DMS114 treated with DMSO at 0.1 percent for 48 hours (cell line): ENCODE measurements around the gene CCDC192.
"Not testable (repeated sequence)": the region's sequence is repeated elsewhere in the genome, so short reads cannot be mapped to it uniquely, and the experiment has no call there.

Source experiments
- DNase-seq: peaks from one replicate; lab custom pipeline; 2025; ENCODE audit not compliant: unreplicated experiment; lab: John Stamatoyannopoulos, UW

The CCDC192 gene

DNA sequence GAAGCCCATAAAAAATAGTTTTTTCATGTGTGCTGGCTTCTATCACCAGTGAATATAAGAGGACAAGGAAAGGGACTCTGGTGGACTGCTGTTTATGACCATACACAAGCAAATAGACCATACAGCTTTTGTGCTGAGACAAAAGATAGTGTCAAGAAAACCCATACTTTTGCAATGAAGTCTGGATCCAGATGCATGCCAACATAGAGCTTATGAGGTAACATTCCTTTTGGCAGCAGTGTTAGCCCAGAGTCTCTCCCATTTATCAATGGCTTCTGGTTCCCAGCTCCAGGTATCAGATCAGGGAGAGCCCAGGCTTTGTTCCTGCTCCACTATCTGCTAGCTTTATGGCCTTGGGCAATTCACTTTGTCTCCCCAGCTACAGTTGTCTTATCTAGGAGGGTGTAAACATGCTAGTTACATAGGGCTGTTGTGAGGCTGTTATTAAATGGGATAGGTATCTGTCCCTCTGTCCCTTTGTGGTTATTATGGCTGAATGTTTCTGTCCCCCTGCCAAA, 55.6 kb downstream of the CCDC192 start:
- DNase-seq, result no peak

DNA sequence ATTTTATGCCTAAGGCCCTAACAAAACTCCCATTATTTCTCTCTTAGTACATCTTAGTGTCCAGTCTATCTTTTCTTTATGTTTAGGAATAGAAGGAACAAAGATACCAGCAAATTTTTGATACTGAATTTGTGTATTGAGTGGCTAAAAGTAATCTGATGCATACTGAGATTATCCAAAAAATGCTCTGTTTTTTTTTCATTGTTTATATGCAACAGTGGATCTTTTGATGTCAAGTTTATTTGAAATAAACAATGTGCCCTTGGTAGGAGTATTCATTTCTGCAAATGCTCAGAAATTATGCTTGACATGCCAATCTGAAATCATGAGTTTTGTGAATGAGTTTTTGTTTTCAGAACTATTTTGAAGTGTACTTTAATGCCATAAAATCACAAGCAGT, 58.7 kb downstream of the CCDC192 start:
- no peak for DNase-seq

DNA sequence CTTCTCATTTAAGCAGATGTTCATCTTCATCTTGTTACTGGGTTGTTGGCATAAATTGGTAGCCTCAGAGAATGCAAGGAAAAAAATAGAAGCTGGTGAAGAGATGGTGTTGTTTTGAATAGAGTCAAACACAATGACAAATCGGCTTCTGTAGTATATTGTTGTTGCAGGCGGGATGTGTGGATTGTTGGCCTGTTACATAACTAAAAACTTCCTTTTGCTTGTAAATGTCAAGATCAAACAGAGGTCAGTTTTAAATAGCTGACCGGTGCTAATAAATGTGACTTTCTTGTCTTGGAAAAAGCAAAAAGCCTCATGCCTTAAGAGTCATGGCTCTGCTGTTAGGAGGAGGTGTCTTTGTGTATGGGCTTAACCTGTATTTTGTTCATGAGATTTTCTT, 59.2 kb downstream of the CCDC192 start:
- no peak for DNase-seq

DNA sequence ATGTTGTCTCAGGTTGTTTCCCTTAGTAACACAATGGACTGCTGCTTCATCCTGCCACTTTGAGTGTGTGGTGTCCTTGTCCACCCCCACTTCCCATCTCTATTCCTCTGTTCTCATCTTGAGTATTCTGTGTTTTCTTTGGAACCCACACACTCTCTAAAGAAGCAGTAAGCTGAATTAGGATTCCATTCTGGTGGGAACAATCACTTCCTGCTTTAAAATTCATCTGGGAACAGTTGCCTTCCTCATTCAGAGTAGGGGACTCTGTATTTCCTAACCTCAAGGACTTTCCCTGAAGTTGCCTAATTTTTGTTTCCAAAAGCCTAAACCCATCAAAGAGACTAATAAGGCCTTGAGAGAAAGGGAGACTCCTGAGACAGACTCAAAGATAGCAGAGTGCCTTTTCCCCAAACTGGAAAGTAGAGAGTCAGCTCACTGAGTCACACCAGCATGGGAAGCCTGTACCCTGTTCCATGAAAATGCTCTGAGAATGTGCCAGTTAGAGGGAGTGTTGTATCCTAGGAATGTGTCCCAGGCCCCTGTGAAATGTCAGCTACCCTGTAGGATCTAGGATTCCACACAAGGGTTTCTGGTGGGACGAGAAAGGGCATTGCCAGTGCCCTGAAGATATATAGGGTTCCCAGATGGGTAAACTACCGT, 63.6 kb downstream of the CCDC192 start:
- DNase-seq, result no peak

DNA sequence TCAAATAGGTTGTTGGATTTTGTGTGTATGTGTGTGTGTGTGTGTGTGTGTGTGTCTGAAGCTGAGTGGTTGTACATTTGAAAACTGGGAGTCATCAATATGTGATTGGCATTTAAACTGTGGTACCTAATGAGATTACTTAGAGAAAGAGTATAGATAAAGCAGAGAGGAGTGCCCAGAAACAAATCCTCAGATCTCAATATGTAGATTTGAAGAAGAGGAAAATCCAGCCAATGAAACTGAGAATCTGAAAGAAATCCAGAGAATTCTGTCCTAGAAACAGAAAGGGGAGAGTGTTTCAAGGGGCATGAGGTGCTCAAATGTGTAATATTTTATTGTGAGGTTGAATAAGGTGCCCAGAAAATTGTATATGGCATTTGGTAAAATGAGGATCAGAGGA, 66.2 kb downstream of the CCDC192 start:
- no peak for DNase-seq

DNA sequence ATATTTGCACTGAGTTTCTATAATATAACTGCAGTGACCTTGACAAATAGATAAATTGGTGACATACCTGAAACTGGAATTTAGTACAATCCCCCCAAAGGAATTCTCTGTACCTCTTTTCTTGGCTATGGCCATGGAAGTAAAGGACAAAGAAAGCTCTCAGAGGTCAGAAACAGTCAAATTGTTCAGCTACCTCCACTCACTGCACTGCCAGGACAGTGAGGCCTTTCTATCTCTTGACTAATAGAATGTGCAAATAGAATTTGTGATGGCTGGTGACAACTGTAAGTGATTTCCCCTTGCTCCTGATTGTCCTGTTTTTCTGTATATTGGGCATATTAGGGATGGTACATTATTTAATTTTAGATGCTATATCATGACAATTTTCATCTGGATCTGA, 67.1 kb downstream of the CCDC192 start:
- no peak for DNase-seq

DNA sequence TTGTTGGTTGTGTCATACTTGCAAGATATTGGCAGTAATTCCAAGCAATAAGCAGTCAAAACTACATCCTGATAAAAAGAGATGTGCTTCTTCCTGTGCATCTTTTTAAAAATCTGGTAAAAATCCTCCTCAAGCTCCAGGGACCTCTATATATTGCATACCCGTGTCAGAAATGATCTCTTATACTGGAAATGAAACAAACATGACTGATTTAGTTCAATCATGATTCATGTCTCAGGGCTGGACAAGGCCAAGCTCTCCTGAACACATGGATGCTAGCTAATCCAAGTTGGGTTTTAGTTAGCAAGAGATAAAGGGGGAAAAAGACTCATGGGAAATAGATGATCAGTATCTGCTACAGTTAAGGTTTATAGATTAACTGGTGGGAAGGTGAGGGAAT, 69.3 kb downstream of the CCDC192 start:
- no peak for DNase-seq

DNA sequence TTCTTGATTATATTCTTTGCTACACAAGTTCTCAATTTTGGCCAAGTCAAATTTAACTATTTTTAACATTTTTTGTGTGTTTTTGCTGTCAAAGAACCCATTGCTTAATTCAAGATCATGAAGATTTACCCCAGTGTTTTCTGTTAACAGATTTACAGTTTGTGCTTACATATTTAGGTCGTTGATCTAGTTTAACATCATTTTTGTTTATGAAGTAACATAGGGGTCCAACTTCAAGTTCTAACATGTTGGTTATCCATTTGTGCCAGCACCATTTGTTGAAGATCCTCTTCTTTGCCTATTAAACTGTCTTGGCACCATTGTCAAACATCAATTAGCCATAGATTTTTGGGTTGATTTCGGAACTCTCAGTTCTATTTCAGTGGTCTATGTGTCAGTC, 71.0 kb downstream of the CCDC192 start:
- DNase-seq, result no peak

DNA sequence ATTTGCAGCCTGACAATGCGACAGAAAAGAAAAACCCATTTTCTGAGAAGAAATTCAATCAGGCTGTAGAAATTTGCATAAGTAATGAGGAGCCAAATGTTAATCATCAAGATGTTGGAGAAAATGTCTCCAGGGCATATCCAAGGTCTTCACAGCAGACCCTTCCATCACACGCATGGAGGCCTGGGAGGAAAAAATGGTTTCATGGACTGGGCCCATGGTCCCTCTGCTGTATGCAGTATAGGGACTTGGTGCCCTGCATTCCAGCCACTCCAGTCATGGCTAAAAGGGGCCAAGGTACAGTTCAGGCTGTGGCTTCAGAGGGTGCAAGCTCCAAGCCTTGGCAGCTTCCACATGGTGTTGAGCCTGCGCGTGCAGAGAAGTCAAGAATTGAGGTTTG, 73.3 kb downstream of the CCDC192 start:
- DNase-seq, result no peak

DNA sequence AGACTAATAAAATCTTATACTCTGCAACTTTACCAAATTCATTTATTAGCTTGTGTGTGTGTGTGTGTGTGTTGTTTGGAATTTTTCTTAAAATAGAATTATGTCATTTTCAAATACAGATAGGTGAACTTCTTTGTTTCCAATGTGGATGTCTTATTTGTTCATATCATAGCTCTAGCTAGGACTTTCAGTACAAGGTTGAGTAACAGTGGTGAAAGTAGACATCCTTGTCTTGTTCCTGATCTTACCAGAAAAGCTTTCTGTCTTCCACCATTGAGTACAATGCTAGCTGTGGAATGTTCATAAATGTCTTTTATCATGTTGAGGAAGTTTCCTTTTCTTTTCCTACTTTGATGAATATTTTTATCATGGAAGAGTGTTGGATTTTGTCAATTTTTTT, 74.8 kb downstream of the CCDC192 start:
- no peak for DNase-seq

DNA sequence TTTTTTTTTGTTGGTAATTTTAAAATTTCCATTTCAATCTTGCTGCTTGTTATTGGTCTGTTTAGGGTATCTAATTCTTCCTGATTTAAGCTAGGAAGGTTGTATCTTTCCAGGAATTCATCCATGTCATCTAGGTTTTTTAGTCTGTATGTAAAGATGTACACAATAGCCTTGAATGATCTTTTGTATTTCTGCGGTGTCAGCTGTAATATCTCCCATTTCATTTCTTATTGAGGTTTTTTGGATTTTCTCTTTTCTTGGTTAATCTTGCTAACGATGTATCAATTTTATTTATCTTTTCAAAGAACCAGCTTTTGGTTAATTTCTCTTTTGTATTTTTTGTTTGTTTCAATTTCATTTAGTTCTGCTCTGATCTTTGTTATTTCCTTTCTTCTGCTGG, 79.3 kb downstream of the CCDC192 start:
- not testable (repeated sequence) for DNase-seq

DNA sequence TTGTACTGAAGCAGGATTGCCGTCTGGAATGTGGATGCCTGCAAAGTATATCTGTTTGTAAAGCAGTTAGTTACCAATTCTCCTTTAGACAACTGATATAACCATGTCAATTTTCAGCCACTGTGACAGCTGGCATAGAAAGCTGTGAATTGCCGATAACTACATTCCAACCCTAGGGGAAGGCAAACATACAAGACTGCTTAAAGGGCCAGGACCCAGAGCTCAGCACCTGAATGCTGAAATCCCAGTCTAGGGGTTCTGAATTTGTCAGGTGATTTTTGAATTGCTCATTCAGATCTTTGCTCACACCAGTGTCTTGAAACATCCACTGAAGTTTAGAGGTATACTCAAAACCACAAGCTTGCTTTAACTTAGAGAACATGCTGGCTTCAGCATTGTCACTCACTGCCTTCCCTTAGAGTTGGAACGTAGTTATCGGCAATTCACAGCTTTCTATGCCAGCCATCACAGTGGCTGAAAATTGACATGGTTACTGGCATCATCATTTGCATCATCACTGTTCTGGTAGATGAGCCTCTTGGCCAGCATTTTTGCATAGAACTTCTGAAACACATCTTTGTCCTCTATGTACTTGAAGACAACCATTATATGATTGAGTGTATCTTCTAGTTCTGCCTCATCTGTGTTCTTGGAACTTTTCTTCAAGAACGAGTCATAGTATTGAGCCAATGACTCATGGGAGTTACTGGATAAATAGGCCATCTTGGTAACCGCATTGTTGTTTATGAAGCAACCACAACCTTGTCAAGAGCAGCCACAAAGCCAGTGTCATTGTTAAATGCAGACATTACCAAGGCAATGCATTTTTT, 82.1 kb downstream of the CCDC192 start:
- DNase-seq, result no peak

DNA sequence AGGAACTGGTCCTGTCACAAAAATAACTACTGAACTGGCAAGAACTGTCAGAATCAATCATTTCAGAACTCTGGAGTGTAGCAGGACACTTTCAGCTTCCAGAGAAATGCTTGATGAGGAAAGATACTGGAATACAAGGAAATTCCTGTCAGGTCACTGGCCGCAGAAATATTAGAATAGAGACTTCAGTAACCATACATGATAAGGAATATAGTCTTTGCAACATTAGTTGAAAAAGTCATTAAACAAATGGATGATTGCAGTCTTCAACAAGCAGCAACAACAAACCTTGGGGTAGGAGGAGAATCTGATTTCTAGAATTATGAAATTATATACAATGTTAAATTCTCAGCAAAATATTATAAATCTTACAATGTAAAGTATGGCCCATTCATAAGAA, 88.2 kb downstream of the CCDC192 start:
- DNase-seq, result no peak

DNA sequence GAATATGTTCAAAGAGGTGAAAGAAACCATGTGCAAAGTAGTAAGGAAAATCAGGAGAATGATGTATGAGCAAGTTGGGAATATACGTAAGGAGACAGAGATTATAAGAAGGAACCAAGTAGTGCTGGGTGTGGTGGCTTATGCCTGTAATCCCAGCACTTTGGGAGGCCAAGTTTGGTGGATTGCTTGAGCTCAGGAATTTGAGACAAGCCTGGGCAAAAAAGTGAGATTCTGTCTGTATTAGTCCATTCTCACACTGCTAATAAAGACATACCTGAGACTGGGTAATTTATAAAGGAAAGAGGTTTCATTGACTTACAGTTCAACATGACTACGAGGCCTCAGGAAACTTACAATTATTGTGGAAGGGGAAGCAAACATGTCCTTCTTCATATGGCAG, 88.7 kb downstream of the CCDC192 start:
- DNase-seq, result not testable (repeated sequence)

DNA sequence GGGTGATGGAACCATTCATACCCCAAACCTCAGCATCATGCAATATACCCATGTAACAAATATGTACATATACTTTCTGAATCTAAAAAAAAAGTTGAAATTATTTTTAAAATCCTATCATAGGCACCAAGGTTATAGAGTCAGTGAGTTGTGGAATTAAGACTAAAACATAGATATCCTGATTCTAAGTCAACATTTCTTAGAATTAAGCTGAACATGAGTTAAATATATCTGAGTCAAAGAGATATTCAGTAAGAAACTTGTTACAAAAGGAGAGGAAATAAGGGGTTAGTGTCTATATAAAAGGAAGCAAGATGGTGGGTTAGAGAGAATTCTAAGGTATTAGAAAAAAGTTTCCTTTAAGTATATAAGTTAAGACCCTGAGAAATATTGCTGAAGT, 89.9 kb downstream of the CCDC192 start:
- DNase-seq, result no peak

DNA sequence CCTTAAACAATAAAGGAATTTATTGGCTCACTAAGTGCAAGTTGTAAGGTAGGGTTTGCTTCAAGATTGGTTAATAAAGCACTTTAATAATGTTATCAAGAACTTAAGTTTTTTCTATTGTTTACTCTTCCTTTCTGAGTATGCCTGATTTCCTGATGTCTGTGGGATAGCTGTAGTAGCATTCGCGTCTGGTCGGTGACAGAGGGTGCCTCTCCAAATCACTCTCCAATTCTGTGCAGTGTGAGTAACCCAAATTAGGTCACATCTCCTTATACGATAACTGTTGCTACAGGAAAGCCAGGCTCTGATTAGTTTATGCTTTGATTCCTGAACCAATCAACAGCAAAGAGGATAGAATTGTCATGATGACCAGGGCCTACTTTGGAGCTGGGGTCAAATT, 90.7 kb downstream of the CCDC192 start:
- DNase-seq, result no peak

DNA sequence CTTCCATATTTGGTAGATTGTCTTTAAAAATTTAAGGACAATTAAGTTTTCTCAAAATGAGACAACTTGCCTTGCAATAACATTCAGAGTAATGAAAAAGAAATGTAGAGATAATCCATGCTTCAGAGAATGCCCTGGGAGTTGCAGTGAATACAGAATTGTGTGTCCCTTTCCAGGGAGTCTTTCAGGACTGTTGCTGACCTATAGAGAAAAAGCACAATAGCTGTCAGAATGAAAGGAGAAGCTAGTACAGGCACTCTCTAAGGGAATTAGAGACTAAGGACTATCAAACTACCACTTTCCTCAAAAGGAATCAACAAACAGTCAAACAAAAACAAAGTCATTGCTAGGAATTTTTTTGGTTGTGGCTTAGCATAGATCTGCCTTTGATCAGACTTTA, 93.0 kb downstream of the CCDC192 start:
- no peak for DNase-seq

DNA sequence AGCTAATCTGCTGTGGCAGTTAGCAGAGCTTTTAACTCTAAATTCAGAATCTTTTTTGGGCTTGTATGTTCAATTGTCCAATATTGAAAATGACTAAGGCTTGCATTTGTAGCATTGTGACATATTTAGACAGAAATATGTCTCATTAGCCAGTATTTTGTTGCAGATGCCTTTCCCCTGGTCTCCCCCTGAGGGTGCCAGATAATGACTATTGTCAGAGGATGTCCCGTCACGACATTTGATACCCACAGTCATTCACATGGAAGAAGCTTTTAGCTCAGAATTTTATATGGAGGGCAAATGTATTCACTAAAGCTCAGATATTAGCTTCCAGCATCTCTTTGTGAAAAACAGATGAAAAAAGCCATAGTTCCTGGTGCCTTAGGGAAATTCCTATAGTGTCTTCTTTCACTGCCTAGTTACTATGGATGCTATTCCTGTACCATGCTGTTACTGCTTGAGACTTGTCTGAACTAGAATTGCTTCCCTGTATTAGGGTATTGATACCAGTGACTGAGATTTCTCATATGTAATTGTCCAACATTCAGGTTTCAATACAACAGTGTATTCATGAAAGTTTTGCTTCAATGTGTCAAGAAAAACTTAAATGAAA, 96.2 kb downstream of the CCDC192 start:
- no peak for DNase-seq

DNA sequence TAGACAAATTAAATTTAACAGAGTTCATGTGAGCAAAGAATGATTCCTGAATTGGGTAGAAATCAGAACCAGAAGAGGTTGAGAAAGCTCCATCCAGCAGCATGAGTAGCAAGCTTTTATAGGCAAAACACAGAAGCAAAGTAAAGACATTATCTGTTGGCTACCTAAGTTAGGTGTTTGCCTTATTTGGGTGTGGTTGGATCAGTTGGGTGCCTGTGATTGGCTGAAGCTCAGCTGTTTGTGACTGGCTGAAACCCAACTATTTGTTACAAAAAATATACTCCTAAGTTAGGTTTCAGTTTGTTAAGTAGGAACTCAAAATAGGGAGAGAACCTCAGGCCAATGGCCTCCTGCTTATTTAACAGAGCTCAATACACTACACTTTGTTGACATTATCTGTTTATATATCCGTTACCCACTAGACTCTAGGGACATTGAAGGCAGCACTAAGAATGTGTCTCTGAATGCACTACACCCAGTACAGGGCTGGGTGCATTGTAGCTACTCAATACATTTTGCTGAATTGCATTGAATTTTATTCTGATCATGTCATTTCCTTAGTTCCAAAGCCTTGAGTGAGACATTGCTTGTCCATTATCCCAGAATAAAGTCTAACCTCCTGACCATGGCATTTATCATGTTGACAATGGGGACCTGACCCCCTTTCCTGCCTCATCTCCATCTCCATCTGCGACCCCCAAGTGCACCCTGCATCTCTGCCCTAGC, 98.7 kb downstream of the CCDC192 start:
- DNase-seq, result no peak

DNA sequence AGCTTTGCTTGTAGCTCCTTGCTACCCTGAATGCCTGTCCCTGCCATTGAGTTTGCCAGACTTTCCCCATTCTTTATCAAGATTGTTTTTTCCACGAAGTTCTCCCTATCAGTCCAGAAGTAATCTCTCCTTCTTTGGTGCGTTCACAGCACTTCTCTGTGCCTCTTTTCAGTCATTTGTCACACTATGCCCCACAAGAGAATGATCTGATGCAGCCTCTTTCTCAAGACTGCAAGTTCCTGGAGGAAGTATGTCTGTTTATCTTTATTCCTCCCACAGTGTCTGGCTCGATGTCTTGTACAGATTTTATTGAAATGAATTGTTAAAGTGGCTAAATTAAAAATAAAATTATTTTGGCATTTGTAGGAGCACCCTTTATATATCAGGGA, 99.3 kb downstream of the CCDC192 start:
- no peak for DNase-seq

DNA sequence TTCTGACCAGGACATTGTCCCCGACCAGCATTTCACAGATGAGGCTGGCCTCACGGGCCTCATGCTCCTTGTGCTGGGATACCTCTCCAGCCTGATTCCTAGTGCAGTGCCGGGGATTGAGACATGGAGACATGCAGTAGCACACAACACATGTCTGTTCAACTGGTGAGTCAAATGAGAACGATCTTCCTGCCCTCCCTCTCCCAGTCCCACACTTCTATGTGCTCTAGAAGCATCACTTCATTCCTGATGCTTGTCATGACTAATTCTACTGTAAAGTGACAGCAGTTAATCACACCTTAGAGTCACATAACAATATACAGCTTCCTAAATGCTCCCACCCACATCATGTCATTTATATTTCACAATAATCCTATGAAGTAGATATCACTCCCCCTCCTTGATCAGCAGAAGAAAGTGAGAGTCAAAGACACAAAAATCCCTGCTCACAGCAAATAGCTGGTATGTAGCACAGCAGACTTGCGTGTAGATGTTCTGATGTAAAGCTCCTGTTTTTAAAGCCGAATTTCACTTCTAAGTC, 101.8 kb downstream of the CCDC192 start:
- DNase-seq, result no peak
